NCI-H2029 treated with DMSO at 0.1 percent for 48 hours (cell line): Measurements from ENCODE around the gene UNC13B.

Source experiments
- DNase-seq: peaks from one replicate; lab custom pipeline; 2025; lab: John Stamatoyannopoulos, UW

Gene UNC13B

GRCh38 chr9:35277171-35277520 lies 115.3 kb downstream of the UNC13B start:
- DNase-seq, result no peak

GRCh38 chr9:35277628-35278359 lies 116.0 kb downstream of the UNC13B start:
- no peak for DNase-seq

- no peak for DNase-seq
Measured at GRCh38 chr9:35279946-35280345, 118.1 kb downstream of the UNC13B start.

DNA sequence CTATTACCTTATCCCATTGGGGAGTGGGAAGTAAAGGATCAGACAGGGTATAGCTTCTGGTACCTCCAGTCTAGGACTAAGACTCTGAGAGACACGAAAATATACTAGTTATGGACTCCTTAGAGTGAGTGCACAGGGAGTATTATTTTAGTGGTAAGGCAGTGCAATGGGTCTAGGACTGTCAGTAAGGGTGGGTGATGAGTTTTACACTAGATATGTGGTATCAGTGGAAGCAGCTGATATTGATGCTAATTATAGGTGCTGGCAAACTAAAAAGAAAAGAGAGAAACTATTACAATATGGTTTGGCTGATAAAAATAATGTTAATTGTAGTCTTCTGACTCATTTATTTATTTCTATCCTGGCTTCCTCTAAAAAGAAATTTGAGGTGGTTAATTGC lies 118.6 kb downstream of the UNC13B start:
- DNase-seq, result no peak

DNA sequence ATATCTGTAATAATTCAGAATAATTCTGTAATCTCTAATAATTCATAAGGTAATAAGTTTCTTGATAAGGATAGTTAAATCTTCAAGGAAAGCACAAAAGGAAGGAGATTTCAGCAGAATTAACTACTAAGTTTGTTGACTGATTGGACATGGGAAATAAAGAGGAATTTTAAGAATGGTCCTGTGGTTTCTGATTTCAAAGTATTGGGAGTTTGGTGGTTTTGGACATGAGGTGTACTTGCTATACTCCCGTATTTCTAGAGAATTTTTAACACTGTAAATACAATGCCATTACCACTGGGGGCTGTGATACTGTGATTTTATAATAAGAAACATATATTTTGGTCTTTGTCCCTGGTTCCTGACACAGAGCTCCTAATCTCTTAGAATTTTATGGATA lies 123.9 kb downstream of the UNC13B start:
- no peak for DNase-seq

GRCh38 chr9:35286381-35286780 lies 124.6 kb downstream of the UNC13B start:
- no peak for DNase-seq

DNA sequence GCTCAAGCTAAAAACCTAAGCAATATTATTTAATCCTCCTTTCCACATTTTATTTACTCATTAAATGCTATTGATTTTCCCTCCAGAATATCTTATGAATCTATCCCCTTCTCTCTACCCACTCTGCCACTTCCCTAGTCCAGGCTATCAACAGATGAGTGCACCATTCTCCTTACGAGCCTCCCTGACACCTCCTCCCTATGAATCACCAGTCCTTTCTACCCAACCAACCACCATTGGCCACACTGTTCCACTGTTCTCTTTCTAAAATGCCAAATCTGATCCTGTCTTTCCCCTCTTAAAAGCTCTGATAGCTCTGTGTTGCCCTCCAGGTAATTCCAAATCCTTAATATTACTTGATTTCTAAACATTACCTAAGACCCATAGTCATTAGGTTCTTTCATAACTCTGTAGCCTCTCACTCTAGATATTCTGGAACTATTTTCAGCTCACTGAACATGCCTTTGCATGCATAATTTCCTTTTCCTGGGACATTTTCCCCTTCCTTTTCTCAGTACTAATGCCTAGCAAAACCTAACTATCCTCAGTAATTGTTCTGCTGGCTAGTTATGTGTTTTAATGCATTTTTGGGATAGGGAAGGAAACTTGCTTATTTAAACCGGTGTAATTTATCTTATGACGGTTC lies 126.3 kb downstream of the UNC13B start:
- DNase-seq, result no peak

GRCh38 chr9:35288778-35289177 lies 127.0 kb downstream of the UNC13B start:
- DNase-seq, result no peak

GRCh38 chr9:35293376-35293964 lies 131.7 kb downstream of the UNC13B start:
- DNase-seq, result no peak

DNA sequence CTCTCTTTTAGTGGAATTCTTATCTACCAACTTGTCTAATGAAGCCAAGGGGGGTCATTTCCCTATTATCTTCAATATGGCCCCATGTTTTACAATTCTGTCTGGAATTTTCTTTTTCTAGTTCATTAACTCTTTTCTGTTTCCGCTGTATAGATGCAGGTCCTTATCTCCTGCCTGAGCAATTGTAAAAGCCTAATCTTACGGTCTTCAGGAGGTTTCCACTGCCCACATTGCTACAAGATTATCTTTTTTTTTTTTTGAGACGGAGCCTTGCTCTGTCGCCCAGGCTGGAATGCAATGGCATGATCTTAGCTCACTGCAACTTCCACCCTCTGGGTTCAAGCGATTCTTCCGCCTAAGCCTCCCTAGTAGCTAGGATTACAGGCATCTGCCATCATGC lies 132.3 kb downstream of the UNC13B start:
- no peak for DNase-seq

DNA sequence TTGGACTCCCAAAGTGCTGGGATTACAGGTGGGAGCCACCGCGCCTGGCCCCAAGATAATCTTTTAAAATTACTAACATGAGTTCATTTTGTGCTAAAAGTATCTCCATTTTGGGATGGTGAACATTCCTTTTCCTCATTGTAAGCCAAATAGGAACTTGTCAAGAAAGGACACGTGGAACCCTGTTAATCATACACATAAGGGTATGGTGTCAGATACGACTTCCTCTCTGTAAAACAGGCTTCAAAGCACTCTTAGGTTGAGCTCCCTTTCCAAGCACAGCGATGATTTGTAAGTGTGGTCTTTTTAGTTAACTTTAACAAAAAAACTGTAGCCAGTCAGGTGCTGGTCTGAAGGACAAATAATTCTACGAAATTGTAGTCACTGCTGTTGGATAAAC lies 132.7 kb downstream of the UNC13B start:
- no peak for DNase-seq

DNA sequence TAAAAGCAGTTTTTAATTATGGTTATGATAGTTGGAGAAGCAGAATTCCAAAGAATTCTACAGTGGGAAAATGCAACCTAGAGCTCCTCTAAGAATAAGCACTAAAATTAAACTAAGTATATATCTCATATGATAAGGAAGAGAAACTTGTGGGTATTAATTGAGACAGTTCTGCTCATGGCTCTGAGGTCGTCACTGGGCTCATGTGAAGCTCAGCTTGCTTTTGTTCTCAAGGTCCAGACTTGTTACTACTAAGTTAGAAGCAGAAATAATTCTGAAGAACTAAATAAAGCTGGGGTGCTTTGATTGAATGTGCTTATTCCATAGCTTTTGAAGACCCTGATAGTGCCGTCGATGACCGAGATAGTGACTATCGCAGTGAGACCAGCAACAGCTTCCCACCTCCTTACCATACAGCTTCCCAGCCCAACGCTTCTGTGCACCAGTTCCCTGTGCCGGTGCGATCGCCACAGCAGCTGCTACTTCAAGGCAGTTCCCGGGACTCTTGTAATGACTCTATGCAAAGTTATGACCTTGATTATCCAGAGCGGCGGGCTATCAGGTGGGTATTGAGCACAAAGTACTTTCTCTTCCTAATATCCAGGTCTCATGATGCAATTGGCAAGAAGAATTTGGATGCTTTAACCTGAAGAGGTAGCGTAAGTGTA lies 133.7 kb downstream of the UNC13B start:
- no peak for DNase-seq

DNA sequence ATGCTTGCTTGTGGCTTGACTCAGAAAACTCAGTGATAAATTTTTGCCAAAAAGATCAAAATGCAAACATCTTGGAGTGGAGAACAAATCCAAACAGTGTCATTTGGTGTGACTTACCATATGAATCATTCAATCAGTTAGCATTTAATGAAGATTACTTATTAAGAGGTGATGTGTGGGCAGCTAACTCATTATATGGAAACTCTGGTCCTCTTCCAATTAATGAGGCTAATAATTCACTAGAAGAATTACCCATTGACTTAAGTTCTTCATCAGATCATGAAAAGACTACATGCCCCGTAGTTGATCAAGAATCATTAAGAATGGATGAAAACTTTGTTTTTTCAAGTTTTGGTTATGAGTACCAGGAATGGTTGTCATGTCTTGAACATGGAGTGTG lies 141.8 kb downstream of the UNC13B start:
- DNase-seq, result no peak

DNA sequence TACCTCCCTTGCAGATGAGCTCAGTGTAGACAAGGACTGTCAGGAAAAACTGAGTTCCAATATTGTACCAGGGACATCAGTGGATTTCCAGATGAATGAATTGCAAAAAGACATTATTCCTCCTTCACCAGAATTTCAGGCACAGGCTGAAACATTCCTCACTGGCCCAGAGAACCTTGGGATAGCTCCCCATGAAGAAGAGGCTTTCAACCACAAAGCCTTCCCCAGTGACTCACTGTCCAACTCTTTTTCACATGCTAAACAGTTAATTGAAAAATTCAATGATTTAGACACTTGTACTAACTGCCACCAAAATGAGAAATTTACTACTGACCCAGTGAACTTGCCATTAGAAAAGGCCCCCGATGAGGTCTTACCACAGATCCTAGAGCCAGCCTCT lies 144.5 kb downstream of the UNC13B start:
- no peak for DNase-seq

DNA sequence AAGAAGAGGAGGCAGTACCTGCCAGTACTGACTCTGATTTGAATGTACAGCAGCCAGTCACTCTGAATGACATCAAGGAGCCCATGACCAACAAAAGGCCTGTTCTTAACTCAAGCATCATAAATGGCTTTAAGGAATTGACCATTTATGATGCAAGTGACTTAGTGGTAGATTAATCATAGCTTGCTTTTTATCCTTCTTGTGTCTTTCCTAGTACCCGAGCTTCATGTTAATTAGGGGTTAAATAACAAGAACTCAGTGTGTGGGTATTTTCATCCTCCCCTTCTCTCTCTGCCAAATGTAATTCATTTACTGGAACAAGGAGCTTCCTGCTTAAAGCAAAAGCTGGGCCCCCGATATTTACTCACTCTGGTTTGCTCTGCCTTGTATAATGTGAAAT lies 146.5 kb downstream of the UNC13B start:
- DNase-seq, result no peak

GRCh38 chr9:35311891-35312639 lies 150.3 kb downstream of the UNC13B start:
- DNase-seq, result no peak

- DNase-seq, result no peak
Measured at GRCh38 chr9:35313460-35313859, 151.7 kb downstream of the UNC13B start.

- DNase-seq, result no peak
Measured at GRCh38 chr9:35313916-35314315, 152.1 kb downstream of the UNC13B start.

GRCh38 chr9:35318741-35319140 lies 156.9 kb downstream of the UNC13B start:
- no peak for DNase-seq

DNA sequence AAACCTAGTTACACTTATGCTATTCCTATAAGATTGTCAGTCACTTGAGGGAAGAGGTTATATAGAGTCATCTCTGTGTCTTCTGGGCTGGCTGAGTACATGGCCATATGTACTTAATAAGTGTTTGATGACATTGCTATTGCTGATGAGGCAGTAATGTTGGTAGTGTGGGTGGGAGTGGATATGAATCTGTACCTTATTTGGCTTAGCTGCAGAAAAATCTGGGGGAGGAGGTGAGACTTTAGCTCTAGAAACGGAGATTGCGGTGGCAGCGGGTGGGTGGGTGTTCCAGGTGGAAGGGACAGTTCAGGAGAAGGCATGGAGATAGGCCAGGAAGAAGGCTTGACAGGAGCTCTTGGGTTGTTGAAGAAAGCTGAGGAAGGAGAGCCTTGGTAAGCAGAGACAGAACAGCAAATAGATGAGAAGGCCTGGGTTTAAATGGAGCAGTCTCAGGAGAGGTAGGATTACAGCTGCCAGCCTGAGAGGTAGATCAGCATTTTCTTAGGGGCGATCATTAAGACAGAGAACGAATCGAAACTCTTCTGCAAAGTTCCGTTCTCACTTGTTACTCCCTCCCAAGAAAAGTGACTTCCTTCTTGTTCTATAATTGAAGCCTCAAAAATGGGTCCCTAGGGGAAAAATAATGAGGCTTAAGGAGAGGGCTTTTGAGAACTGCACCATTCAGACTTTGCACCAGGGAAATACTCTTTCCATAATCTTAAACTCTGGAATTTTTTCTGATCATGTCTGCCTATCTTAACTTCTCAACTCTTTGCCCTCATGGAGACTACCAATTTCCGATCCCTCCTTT lies 160.5 kb downstream of the UNC13B start:
- DNase-seq, result no peak

- DNase-seq, result no peak
Measured at GRCh38 chr9:35324966-35325365, 163.2 kb downstream of the UNC13B start.
